Kidney (tissue), 14 donors: ENCODE data around the gene KRTAP1-5. TPM values are rescaled to one million over a fixed set of nuclear protein-coding genes. Genes with fewer than 3 reads are reported as not detected.
"Not testable (repeated sequence)": the region's sequence is repeated elsewhere in the genome, so short reads cannot be mapped to it uniquely, and the experiment has no call there.

Source experiments
- DNase-seq, 5 donors: peaks; one replicate each; pipeline ENCODE4 v3.0.0-alpha.2; 2013 to 2020
- FAIRE-seq: peaks from 2 replicates; lab custom pipeline; 2012; peaks lifted over from hg19 to GRCh38; lab: Jason Lieb, UNC
- H3K27ac ChIP-seq, 2 donors: one replicate each; pipeline ENCODE4 v1.7.0; 2013; ENCODE audit warnings: low read depth in 2 of 2, low read length in 2 of 2, inconsistent platforms in 1 of 2
- H3K27me3 ChIP-seq: one replicate; pipeline ENCODE4 v1.7.1; 2013; ENCODE audit warnings: low read length, inconsistent platforms; ENCODE audit not compliant: control insufficient read depth, insufficient read depth
- H3K36me3 ChIP-seq, 3 donors: one replicate each; pipeline versions ENCODE4 v1.7.0 to v1.7.1; 2013; ENCODE audit warnings: low read length in 3 of 3, control low read depth in 1 of 3, inconsistent platforms in 1 of 3; ENCODE audit not compliant: insufficient read depth in 3 of 3, control insufficient read depth in 2 of 3
- H3K4me1 ChIP-seq, 3 donors: one replicate each; pipeline versions ENCODE4 v1.7.0 to v1.7.1; 2013; ENCODE audit warnings: low read length in 3 of 3, inconsistent platforms in 1 of 3, low read depth in 1 of 3; ENCODE audit not compliant: control insufficient read depth in 2 of 3, insufficient read depth in 2 of 3
- H3K4me3 ChIP-seq, 3 donors: one replicate each; pipeline versions ENCODE4 v1.7.0 to v1.8.1; 2013; ENCODE audit warnings: low read length in 3 of 3, control low read depth in 1 of 3, inconsistent platforms in 1 of 3
- H3K9ac ChIP-seq, 3 donors: one replicate each; pipeline versions ENCODE4 v1.7.0 to v1.7.1; 2013; ENCODE audit warnings: low read length in 3 of 3, control low read depth in 1 of 3, inconsistent platforms in 1 of 3
- H3K9me3 ChIP-seq, 3 donors: one replicate each; pipeline versions ENCODE4 v1.7.0 to v1.7.1; 2013; ENCODE audit warnings: low read length in 3 of 3, control low read depth in 1 of 3, inconsistent platforms in 1 of 3; ENCODE audit not compliant: control insufficient read depth in 2 of 3, insufficient read depth in 1 of 3
- CTCF ChIP-seq: IDR thresholded peaks from 3 replicates; pipeline ENCODE4 v1.5.1; 2012; ENCODE audit warnings: mild to moderate bottlenecking, moderate library complexity, borderline replicate concordance; ENCODE audit not compliant: insufficient read depth; ENCODE audit errors: extremely low read depth
- intact Hi-C: fragments of 100-400 bp; cut with DNase I; formaldehyde crosslinking; loops from one replicate; pipeline ENCODE4 v1.11.1; 2022
- polyA plus RNA-seq: library from polyadenylated mRNA; stranded (reverse); fragments of 350-450 nt; fragmentation: Illumina TruSeq; extraction: RNeasy Lipid Tissue Mini Kit (QIAGEN cat#74804); gene quantifications from one replicate; pipeline ENCODE4 v1.2.3, GENCODE V29; 2014; ENCODE audit warnings: low read depth, low replicate concordance; ENCODE audit not compliant: insufficient read depth
- total RNA-seq: library from RNA; stranded (reverse); fragmentation: NEBNext Ultra II Directional; extraction: Animal tissue kit (Norgen Biotek cat#: 25700); gene quantifications from one replicate; pipeline ENCODE4 v1.2.1, GENCODE V29; 2021
- donor health status: control.
- donor health status: control.
- donor health status: control.
- donor health status: control.
- donor health status: control.
- donor health status: DM: yes; HTN: yes; CAD: no.
- donor health status: Normal renal cell carcinoma (clear cell type).

Gene KRTAP1-5
- total and polyA plus RNA-seq, 2 donors from 2014 or later: not detected

GRCh38 chr17:41065829-41066624 lies 39.0 kb upstream of the KRTAP1-5 start, which contains the start of gene KRTAP2-4:
Gene KRTAP2-4, minus strand, starts transcription at chr17:41065879. Its CDS starts 34 bp downstream, at chr17:41065845.
- Histone ChIP-seq H3K9ac (no peak within 1 kb of the TSS), H3K9me3 (no peaks in the 10 kb centered on the region), H3K4me1 (no peaks in the 10 kb centered on the region), H3K27me3 (no peaks in the 10 kb centered on the region), H3K4me3 (no peak within 1 kb of the TSS), H3K27ac (no peak within 1 kb of the TSS), H3K36me3 (no peaks in the 10 kb centered on the region)
- intact Hi-C loops: no loop called here
- FAIRE-seq (no peak), DNase-seq (no peak)
- no peak for TF ChIP-seq CTCF

GRCh38 chr17:41065016-41065689 lies 38.1 kb upstream of the KRTAP1-5 start:
- H3K36me3 ChIP-seq, intact Hi-C loops, H3K9me3 ChIP-seq, H3K4me1 ChIP-seq, DNase-seq, H3K27ac ChIP-seq, FAIRE-seq, H3K9ac ChIP-seq, H3K27me3 ChIP-seq, H3K4me3 ChIP-seq: not testable (repeated sequence)

- no peak for TF ChIP-seq CTCF
- no peak for FAIRE-seq
- H3K27me3 ChIP-seq: no peaks in the 10 kb centered on the region
- no peaks in the 10 kb centered on the region for H3K9me3 ChIP-seq
- no peak overlapping the region for H3K27ac ChIP-seq
- H3K36me3 ChIP-seq: no peaks in the 10 kb centered on the region
- H3K4me3 ChIP-seq: no peak overlapping the region
- no peaks in the 10 kb centered on the region for H3K4me1 ChIP-seq
- no peak overlapping the region for H3K9ac ChIP-seq
- intact Hi-C loops: no loop called here
- no peak for DNase-seq
Measured at GRCh38 chr17:41064301-41064700, 37.3 kb upstream of the KRTAP1-5 start.

- FAIRE-seq: no peak
- no peak for TF ChIP-seq CTCF
- no peak overlapping the region for H3K9ac ChIP-seq
Measured at GRCh38 chr17:41063449-41063848, 36.4 kb upstream of the KRTAP1-5 start.

More at GRCh38 chr17:41063449-41063848, 36.4 kb upstream of the KRTAP1-5 start:
- Histone ChIP-seq H3K4me1 (no peaks in the 10 kb centered on the region), H3K27ac (no peak overlapping the region), H3K27me3 (no peaks in the 10 kb centered on the region), H3K36me3 (no peaks in the 10 kb centered on the region), H3K9me3 (no peaks in the 10 kb centered on the region), H3K4me3 (no peak overlapping the region)
- intact Hi-C loops: no loop called here
- no peak for DNase-seq
